Lung (tissue), 12 donors: ENCODE results near the gene SFXN1. TPM values are rescaled to one million over a fixed set of nuclear protein-coding genes. Genes with fewer than 3 reads are reported as not detected.

ENCODE experiments used
- ATAC-seq: fragments of 200-7000 bp; cut with Tn5 transposase; one replicate; pipeline ENCODE4 v1.9.1; 2020; ENCODE audit warnings: moderate number of reproducible peaks; ENCODE audit not compliant: insufficient read depth, low FRiP score
- DNase-seq, 3 donors: peaks; one replicate each; pipeline ENCODE4 v3.0.0-alpha.2; 2013 to 2017
- H3K27ac ChIP-seq, 2 donors: one replicate each; pipeline ENCODE4 v1.5.1; 2013; ENCODE audit warnings: mild to moderate bottlenecking in 2 of 2, moderate library complexity in 2 of 2, control low read depth in 1 of 2, inconsistent platforms in 1 of 2, low read depth in 1 of 2, low read length in 1 of 2
- H3K27me3 ChIP-seq, 3 donors: one replicate each; pipeline ENCODE4 v1.5.1; 2013; ENCODE audit warnings: low read length in 2 of 3; ENCODE audit not compliant: control insufficient read depth in 3 of 3, insufficient read depth in 3 of 3
- H3K36me3 ChIP-seq, 4 donors: one replicate each; pipeline ENCODE4 v1.5.1; 2013; ENCODE audit warnings: low read length in 4 of 4, mild to moderate bottlenecking in 1 of 4, moderate library complexity in 1 of 4; ENCODE audit not compliant: control insufficient read depth in 4 of 4, insufficient read depth in 4 of 4
- H3K4me1 ChIP-seq, 5 donors: one replicate each; pipeline ENCODE4 v1.5.1; 2013; ENCODE audit warnings: low read length in 5 of 5, mild to moderate bottlenecking in 2 of 5, moderate library complexity in 1 of 5; ENCODE audit not compliant: control insufficient read depth in 5 of 5, insufficient read depth in 5 of 5
- H3K4me3 ChIP-seq: one replicate; pipeline ENCODE4 v1.5.1; 2013; ENCODE audit warnings: mild to moderate bottlenecking, control low read depth, moderate library complexity
- H3K9ac ChIP-seq, 2 donors: one replicate each; pipeline ENCODE4 v1.5.1; 2013; ENCODE audit warnings: low read length in 2 of 2, control low read depth in 1 of 2; ENCODE audit not compliant: insufficient read depth in 1 of 2
- H3K9me3 ChIP-seq, 4 donors: one replicate each; pipeline ENCODE4 v1.5.1; 2013; ENCODE audit warnings: low read length in 3 of 4, mild to moderate bottlenecking in 1 of 4, moderate library complexity in 1 of 4; ENCODE audit not compliant: control insufficient read depth in 4 of 4, insufficient read depth in 3 of 4
- WGBS, 2 donors: extraction: QIAGEN DNeasy Blood & Tissue Kit; methylation state at CpG; one replicate each; pipeline ENCODE4 v1.1.7; 2013; 5-methylcytosine and 5-hydroxymethylcytosine counted together
- polyA plus RNA-seq, 2 donors: library from polyadenylated mRNA; stranded (reverse); fragments of 200-250 nt; gene quantifications; one replicate each; pipeline ENCODE4 v1.2.1, GENCODE V29; 2013
- total RNA-seq, 2 donors: library from RNA; depleted of rRNA in 1 of 2; stranded (reverse); fragments of >200 nt in 1 of 2; gene quantifications; one replicate each; pipeline ENCODE4 v1.2.1, GENCODE V29; 2014 to 2021
- TF ChIP-seq, protein P1 (sequence below): IDR thresholded peaks from 2 replicates; pipeline ENCODE4 v1.5.1; 2012; ENCODE audit warnings: mild to moderate bottlenecking; ENCODE audit errors: control extremely low read depth, extremely low read depth
- donor health status: control.
- donor health status: control.
- donor health status: Bipolar disorder and iron deficiency.
- donor health status: healthy.
- donor health status: DM: yes; HTN: yes; CAD: no.

SFXN1 gene
- total and polyA plus RNA-seq, 4 donors = 5.7 to 42.2 (median 19.0) TPM

DNA sequence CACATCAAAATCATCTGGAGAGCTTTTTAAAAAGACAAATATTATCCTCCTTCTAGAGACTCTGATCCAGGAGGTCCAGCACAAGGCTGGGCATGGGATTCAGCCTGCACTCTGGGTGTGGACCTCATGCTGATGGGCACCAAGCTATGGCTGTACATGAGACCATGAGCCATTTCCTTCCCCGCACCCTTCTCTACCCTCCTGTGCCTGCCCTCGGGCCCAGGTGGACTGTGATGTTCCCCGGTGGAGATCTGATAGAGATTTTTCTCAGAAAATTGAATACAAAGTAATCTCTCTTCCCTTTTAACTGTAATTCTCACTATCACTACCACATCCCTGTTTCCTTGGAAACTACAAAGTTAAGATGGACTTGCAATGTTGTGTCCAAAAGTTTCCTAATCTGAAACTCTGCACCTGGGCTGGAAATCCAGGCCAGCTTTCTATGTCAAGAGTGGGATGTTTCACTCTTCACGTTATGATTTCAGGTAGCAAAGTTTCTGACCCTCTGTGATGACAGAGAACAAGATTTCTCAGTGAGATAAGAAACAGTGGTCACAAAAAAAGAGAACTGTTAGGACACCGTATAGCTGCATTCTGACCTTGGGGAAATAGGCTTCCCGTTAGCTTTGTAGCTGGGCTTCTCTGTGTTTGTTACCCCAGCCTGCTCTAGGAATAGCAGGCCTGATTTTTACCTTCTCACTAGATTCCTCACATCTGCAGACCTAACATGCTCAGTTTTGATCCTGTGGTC lies 11.5 kb downstream of the SFXN1 start:
- no peak overlapping the region for H3K9ac ChIP-seq
- 46 to 73% methylated on average over 6 of the region's 6 CpGs for WGBS, 2 donors
- TF ChIP-seq, protein P1, sequence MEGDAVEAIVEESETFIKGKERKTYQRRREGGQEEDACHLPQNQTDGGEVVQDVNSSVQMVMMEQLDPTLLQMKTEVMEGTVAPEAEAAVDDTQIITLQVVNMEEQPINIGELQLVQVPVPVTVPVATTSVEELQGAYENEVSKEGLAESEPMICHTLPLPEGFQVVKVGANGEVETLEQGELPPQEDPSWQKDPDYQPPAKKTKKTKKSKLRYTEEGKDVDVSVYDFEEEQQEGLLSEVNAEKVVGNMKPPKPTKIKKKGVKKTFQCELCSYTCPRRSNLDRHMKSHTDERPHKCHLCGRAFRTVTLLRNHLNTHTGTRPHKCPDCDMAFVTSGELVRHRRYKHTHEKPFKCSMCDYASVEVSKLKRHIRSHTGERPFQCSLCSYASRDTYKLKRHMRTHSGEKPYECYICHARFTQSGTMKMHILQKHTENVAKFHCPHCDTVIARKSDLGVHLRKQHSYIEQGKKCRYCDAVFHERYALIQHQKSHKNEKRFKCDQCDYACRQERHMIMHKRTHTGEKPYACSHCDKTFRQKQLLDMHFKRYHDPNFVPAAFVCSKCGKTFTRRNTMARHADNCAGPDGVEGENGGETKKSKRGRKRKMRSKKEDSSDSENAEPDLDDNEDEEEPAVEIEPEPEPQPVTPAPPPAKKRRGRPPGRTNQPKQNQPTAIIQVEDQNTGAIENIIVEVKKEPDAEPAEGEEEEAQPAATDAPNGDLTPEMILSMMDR = no peak

DNA sequence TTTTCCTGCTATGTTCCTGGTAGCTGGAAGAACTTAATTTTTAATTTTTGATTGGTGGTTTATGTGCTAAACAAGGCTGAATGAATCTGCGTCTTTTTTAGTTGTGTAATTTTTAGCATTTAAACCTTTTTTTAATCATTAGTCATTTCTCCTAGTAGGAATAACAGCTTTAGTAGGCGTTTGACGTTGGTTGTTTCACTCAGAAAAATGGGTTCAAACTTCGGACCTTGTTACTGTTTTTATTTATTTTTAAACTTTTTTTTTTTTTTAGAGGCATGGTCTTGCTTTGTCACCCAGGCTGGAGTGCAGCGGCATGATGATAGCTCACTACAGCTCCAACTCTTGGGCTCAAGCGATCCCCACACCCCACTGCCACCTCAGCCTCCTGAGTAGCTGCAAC lies 12.9 kb downstream of the SFXN1 start:
- Histone ChIP-seq H3K4me3 (no peak overlapping the region), H3K9ac (no peak overlapping the region), H3K4me1 (no peaks in the 10 kb centered on the region), H3K27ac (no peak overlapping the region), H3K36me3 (peaks cover 3 to 21% (median 12%) of the 10 kb centered on the region in 4 donors), H3K27me3 (no peaks in the 10 kb centered on the region), H3K9me3 (no peaks in the 10 kb centered on the region)
- no peak for ATAC-seq
- TF ChIP-seq, protein P1 = no peak
- no peak for DNase-seq
- 79 to 87% methylated on average over 6 of the region's 6 CpGs for WGBS, 2 donors

More for the DNA sequence above, 11.5 kb downstream of the SFXN1 start:
- no peaks in the 10 kb centered on the region for H3K9me3 ChIP-seq
- H3K36me3 ChIP-seq = peaks cover 3 to 21% (median 12%) of the 10 kb centered on the region in 4 donors
- H3K27ac ChIP-seq = no peak overlapping the region
- H3K4me3 ChIP-seq = no peak overlapping the region
- DNase-seq (no peak), ATAC-seq (no peak)
- H3K27me3 ChIP-seq = no peaks in the 10 kb centered on the region
- H3K4me1 ChIP-seq = no peaks in the 10 kb centered on the region

DNA sequence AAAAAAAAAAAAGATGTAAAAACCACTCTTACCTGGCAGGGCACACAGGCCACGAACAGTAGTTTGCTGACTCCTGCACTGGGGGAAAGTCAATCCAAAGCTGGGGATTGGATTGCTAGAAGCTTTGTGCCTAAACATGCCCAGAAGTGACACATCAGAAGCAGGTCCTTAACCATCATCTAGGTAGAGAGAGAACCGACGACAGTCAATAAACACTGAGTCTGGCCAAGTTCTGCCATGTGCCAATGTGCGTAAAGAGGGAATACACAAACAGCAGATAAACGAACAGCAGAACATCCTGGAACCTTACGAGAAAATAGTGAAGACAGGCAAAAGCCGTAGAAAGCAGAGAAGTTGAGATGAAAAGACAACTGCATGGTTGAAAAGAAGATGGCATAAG lies 14.9 kb downstream of the SFXN1 start:
- 93 to 95% methylated on average over 7 of the region's 7 CpGs for WGBS, 2 donors
- ATAC-seq = no peak

More for the DNA sequence above, 14.9 kb downstream of the SFXN1 start:
- Histone ChIP-seq H3K27me3 (no peaks in the 10 kb centered on the region), H3K4me1 (no peaks in the 10 kb centered on the region), H3K9me3 (no peaks in the 10 kb centered on the region), H3K9ac (no peak overlapping the region), H3K4me3 (no peak overlapping the region), H3K27ac (no peak overlapping the region), H3K36me3 (peaks cover 4 to 23% (median 15%) of the 10 kb centered on the region in 4 donors)
- TF ChIP-seq, protein P1 = no peak
- no peak for DNase-seq
